ENCODE data around the gene PANX2.

PANX2 gene

DNA sequence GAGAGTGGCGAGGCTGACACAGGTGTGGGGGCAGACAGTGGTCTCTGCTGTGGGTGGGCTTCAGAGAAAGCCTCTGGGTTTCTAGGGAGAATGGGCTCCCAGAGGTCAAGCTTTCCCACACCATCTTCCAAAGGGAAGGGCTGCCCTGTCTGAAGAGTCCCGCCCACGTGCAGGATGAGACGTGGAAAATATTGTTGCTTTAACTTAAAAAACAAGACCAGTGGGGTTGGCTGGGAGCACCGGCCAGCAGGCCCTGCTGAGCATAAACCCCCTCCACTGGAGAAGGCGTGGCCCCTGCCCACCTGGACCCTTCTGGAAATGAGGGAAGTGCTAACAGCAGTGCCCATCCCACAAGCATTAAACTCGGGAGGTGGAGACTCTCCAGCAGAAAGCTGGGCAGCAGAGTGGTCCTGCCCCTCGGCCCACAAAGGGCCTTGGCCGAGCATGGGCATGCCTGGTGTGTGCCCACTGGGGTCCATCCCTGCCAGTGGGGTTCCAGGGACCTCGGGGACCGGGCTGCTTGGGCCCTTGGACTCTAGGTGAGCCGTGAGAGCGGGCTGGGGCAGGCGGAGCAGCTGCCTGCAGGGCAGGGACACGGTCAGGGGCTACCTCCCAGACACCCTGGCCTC lies 45.6 kb downstream of the PANX2 start:
- DNase-seq (ENCODE audit: low read depth), result no peak

DNA sequence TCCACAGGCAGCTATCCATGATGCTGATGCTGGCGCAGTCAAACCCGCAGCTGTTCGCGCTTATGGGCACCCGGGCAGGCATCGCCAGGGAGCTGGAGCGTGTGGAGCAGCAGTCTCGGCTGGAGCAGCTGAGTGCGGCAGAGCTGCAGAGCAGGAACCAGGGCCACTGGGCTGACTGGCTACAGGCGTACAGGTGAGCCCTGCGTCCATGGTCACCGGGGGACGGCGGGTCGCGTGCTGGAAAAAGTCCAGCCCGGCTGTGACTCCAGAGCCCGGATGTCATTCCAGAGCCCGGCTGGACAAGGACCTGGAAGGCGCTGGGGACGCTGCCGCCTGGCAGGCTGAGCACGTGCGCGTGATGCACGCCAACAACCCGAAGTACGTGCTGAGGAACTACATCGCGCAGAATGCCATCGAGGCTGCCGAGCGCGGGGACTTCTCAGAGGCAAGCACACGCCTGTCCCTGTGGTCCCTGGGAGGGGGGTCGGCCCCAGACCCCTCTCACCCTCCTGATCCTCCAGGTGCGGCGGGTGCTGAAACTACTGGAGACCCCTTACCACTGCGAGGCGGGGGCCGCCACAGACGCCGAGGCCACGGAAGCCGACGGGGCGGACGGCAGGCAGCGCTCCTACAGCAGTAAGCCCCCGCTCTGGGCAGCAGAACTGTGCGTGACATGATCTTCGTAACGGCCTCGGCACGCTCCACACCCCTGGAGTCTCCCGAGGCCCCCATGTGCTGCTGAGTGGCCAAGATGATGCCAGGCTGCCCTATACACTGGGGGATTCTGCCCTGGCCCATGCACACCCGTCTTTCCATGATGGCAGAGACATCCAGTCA lies 46.4 kb downstream of the PANX2 start:
- DNase-seq (ENCODE audit: low read depth), result no peak

DNA sequence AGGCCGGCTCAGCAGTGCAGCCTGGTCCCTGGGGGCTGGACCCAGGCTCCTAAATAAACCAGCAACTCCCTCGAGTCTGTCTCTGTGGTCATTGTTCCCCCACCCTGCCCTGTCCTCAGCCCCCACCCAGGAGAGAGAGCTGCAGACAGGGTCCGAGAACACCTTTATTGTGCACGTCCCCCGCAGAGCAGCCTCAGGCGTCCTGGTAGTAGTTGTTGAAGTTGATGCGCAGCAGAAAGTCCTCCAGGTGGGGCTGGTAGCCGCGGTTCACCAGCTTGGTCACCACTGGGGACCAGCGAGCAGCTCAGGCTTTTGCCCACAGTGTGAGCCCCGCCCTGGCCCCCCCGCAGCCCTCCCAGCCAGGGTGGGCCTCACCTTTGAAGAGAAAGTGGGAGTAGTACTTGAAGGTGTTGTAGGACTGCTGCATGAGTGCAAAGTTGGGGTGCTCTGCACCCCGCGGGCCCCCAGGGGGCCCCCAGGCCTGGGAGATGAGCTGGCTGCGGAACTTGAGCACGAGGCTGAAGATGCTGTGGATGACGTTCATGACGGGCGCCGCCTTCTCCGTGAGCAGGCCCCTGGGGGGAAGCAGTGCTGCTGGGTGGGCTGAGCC lies 47.1 kb downstream of the PANX2 start:
- DNase-seq (ENCODE audit: low read depth), result no peak

DNA sequence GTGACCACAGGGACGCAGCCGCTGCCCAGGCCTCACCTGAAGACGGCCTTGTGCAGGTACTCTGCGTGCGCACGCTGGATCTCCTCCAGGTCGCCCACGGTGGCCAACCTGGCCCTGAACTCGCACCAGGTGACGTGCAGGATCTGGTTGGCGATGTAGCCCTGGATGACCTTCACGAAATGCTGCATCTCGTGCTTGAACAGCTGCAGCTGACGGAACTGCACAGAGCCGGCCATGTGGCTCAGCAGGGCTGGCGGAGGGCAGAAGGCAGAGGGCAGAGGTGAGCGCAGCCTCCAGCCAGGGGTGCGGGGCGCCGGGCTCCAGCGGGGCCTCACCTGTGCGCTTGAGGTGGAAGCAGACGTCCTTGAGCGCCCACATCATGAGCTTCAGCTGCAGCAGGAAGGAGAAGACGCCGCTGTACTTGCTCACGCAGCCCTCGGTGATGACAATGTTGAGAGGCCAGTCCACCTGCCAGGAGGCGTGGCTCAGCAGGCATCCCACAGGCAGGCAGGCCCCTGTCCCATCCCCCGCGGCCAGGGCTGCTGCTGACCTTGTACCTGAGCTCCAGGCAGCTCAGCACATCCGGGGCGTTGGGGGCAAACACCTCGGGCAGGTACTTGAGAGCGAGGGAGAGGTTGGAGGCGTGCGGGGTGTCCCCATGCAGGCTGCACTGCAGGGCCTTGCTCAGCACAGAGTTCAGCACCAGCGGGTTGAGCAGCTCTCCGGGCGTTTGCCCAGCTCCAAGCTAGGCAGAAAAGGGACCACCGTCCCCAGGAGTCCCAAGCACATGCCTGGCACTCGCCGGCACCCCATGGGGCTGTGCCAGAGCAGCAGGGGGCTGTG lies 47.8 kb downstream of the PANX2 start:
- no peak for DNase-seq (ENCODE audit: low read depth)

- no peak for DNase-seq (ENCODE audit: low read depth)
These were observed 48.6 kb downstream of the PANX2 start for GRCh38 chr22:50218996-50219727.

DNA sequence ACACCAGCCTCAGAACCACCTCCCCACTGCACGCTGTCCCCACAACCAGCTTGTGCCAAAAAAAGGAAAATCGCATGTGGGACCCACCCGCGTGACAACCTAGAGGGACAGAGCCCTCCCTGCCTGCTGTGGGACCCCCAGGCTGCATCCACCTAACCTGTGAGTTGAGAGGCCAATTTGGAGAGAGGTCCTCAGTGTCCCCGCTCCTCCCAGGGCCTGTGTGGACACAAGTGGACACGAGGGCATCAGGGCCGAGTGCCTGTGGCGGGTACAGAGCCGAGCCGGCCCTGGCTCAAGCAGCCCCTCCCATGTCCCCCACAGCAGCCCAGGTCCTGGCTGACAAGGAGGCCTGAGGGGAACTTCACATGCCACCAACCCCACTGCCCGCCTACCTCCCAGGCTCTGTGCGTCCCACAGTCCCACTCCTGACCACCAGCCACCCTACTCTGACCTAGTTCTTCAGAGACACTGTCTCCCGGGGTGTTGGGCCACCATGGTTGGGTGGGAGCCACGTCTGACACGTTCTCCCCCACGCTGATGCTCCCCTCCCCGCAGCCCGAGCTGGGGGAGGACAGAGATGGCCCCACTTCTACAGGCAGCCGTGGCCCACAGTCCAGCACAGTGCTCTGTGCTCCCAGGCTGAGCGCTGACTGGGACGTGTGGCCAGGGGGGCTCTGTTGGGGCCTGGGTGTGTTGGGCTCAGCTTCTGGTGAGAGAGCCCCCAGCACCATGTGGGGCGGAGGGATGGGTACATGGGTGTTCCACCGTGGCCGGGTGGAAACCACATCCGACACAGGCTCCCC lies 49.5 kb downstream of the PANX2 start:
- DNase-seq (ENCODE audit: low read depth), result no peak

GRCh38 chr22:50220603-50221409 lies 50.3 kb downstream of the PANX2 start:
- no peak for DNase-seq (ENCODE audit: low read depth)

GRCh38 chr22:50221410-50222300 lies 51.1 kb downstream of the PANX2 start:
- DNase-seq (ENCODE audit: low read depth), result no peak

DNA sequence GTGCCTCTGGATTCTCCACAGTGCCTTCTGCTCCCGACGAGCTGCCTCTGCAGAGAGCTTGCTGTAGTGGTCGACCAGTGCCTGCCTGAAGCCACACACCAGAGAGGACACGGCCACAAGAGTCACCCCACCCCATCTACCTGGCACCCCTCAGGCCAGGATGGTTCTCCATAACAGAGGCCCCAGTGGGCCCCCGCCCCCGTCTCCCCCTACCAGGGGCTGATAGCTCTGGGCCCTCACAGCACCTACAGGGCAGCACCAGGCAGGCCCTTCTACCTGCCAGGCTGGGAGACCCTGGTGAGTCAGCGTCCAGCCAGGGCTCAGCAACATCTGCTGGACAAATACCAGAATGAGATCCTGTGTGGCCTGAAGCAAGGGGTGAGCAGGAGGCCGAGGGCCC lies 52.0 kb downstream of the PANX2 start:
- DNase-seq (ENCODE audit: low read depth), result no peak

GRCh38 chr22:50224071-50224470 lies 53.5 kb downstream of the PANX2 start:
- DNase-seq (ENCODE audit: low read depth), result no peak

DNA sequence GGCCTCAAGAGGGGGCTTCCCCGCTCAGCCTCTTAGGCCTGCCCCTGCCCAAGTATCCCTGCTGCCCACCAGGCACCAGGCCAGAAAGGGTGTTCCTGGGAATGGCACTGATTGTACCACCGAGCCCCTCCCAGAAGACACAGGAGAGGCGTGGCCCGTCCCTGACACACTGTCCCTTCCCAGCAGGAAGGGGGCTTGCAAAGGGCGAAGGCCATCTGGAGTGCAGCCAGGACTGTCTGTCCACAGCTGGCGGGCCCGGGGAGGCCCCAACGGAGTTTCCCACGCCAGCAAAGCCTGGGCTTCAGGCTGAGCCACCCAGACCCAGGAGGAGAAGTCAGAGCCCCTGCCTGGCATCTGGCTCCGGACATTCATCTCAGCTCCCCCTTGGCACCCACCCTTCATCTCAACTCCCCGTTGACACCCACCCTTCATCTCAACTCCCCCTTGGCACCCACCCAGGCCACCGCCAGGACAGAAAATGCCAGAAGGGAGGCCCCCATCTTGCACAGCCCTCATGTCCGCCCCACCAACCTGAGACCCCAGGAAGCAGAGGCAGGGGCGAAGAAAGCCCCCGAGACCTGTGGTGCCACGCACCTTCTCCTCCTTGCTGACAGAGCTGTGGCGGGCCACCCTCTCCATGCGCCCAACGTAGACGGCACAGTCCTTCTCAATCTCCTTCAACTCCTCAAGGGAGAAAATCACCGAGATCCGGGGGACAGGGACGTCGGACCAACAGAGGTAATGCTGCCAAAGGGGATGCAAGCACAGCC lies 54.9 kb downstream of the PANX2 start:
- no peak for DNase-seq (ENCODE audit: low read depth)

DNA sequence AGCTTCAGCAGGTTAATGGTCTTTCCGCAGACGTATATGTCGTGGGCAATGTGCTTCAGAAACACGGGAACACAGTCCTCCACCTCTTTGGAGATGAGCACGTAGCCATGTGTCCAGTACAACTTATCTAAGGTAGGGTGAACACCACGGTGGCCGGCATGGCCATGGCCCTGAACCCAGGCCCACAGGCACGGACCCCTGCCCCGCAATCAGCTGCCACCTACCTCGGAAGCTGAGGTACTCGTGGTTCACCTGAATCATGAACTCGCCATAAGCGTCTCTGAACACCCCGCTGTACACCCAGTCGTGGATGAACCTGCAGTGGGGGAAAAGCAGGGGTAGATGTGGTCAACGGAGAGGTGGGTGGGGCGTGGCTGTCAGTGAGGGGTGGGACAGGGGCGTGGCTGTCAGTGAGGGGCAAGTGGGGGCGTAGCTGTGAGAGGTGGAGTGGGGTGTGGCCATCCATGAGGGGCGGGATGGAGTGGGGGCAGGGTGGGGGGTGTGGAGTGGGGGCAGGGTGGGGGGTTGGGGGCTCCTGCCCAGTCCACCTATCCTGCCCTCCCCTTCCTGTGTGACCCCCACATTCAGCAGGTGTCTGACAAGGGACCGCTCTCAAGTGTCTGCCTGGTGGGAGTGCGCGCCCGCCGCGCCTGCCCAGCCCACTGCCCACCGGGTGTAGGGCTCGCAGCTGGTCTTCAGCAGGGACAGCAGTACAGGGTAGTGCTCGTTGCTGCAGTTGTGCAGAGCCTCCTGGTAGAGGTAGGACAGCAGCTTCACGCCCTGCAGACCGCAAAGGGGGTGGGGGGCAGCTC lies 55.7 kb downstream of the PANX2 start:
- DNase-seq (ENCODE audit: low read depth), result no peak

GRCh38 chr22:50226875-50227165 lies 56.3 kb downstream of the PANX2 start:
- no peak for DNase-seq (ENCODE audit: low read depth)

DNA sequence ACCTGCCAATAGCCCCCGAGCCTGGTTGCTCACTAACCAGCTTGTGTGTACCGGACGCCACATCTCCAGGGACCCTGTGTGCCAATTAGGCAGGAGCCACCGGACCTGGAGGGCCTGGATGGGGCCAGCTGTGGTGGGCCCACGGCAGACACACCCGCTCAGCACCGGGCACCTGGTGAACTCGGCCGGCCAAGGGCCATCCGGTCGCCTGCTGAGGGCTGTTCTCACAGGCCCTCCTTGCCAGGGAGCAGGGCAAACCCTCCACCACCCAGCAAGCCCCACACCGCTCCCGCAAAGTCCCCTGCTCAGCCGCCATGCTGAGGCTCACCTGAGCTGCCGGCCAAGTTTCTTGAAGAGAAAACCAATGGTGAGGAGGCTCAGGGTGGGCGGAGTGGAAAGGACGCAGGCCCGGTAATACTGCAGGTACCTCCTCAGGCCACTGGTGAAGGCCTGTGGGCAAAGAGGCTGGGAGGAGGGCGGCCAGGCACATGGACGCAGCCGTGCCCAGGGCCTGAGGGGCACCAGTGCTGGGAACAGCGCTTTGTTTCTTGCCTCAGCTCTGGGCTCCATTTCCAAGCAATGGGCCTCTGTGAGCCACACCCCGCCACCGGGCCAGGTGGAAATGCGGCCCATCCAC lies 57.2 kb downstream of the PANX2 start:
- DNase-seq (ENCODE audit: low read depth), result no peak

DNA sequence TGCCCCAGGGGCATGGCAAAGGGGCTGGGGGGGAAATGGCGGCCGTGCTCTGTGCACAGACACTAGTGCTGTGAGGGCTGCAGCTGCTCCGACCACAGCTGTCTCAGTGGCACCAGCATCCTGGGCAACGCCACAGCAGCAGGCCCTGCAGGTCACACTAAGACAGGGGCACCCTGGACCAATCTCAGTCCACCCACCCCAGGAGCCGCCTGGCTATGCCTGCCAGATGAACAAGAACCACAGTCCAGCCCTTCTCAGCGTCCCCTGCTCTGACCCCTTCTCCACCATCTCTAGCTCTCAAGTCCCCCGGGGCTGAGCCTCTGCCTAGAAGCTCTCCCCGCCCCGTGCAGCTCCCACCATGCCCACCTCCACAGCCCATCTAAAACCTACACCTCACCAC lies 57.8 kb downstream of the PANX2 start:
- no peak for DNase-seq (ENCODE audit: low read depth)

GRCh38 chr22:50229370-50229769 lies 58.8 kb downstream of the PANX2 start:
- no peak for DNase-seq (ENCODE audit: low read depth)

Data from stimulated activated CD8-positive, alpha-beta memory T cell treated with anti-CD3 and anti-CD28 coated beads, Interleukin-15, amount 100 ng/mL, for 24 hours (primary cell).